Stimulated activated CD8-positive, alpha-beta memory T cell treated with anti-CD3 and anti-CD28 coated beads, Interleukin-4, amount 100 ng/mL, for 24 hours (primary cell): ENCODE measurements around the gene BOK.
"Not testable (repeated sequence)": the region's sequence is repeated elsewhere in the genome, so short reads cannot be mapped to it uniquely, and the experiment has no call there.

Experiments
- DNase-seq: peaks from one replicate; pipeline ENCODE4 v3.0.0-alpha.2; 2020; ENCODE audit warnings: low read depth

Gene BOK

DNA sequence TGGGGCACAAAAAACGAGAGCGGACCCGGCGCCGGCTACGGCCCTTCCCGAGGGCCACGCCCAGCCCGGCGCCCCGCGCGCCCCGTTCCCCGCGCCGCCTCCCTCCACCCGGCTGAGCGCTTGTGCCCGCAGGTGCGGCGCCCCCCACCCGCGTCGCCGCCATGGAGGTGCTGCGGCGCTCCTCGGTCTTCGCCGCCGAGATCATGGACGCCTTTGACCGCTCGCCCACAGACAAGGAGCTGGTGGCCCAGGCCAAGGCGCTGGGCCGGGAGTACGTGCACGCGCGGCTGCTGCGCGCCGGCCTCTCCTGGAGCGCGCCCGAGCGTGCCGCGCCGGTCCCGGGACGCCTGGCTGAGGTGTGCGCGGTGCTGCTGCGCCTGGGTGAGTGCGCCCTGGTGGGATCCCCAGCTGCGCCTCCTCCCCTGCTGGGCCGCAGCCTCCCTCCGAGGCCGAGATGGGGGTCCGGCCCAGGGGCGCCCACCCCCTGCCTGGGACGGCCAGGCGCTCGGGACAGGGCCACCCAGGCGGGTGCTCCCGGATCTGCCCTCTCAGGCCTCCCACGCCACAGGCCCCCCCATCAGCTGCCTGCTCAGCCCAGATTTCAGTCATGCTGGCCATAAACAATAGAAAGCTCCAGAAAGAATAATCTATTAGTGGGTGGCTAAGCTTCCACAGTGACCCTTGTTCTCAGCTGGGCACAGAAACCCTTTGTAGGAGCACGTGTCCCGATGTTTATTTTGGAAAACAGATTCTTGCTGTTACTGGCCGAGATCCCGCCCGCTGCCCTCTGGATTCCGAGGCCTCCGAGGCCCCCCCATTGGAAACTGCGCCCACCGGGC lies 997 bp downstream of the BOK start:
- no peak for DNase-seq

DNA sequence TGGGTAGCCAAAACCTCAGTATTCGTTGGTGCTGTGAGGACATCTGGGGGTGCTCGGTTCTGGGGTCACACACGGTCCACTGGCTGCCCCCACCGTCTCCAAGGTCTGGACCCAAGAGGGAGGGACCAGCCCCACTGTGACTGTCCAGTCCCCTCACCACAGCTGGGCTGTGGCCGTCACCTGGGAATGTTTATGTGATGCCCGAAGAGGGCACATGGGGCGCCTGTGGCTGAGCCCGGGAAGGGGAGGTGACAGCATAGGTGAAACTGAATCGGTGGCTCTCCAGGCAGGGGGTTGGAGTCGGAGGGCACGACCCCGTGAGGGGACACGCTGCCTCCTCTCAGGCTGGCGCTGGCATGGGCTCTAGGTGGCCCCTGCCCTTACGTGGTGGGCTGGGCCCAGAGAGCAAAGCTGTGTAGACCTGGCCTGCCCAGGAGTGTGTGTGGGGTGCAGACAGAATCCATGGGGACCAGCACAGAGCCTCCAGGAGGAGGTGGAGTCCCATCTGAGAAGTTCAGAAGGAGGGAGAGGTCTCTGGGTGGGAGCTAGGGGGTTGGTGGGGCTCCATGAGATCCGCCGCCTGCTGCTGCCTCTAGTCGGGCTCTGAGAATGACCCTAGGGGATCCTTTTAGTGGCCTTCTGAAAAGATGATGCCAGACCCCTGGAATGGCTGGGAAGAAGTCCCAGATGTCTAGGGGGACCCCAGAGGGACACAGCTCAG lies 1.8 kb downstream of the BOK start:
- DNase-seq, result no peak

DNA sequence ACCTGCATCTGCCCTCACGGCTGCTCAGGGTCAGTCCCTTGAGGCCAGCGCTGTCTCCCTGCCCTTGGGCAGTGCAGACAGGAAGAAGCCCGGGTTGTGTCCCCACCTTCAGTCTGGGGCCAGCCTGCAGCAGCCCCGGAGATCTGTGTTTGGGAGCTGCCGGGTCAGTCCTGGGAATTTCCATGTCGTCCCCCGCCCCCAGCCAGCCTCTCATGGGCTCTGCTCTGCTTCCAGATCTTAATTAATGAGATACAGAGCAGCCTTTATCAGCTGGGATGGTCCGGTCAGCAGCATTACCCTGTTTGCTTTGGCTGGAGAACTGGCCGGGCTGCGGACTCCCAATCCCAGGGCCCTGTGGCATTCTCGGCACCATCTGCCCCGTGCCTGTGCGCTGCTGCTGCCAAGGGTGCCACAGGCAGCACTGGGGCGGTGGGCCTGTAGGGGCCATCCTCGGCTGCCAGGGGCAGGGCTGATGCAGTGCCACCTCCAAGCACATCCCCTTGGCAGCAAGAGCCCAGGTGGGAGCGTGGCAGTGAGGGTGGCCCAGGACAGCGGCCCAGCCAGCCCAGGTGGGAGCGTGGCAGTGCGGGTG lies 2.4 kb downstream of the BOK start:
- DNase-seq, result no peak

DNA sequence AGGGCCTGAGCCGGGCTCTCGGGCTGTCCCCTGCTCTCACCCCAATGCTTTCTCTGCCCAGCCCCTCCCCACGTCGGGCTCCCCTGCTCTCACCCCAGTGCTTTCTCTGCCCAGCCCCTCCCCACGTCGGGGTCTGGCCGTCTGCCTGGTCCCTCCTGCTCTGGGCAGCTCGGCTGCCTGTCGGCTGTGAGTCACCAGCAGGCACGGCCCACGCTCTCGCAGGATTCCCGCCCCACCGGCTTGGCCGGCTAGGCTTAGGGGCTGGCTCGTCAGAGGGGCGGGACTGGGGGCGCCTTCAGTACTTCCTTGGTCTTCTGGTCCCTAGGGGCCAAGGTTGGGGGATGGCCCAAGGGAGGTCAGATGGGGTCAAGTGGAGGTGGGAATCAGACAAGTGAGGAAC lies 3.3 kb downstream of the BOK start:
- no peak for DNase-seq

DNA sequence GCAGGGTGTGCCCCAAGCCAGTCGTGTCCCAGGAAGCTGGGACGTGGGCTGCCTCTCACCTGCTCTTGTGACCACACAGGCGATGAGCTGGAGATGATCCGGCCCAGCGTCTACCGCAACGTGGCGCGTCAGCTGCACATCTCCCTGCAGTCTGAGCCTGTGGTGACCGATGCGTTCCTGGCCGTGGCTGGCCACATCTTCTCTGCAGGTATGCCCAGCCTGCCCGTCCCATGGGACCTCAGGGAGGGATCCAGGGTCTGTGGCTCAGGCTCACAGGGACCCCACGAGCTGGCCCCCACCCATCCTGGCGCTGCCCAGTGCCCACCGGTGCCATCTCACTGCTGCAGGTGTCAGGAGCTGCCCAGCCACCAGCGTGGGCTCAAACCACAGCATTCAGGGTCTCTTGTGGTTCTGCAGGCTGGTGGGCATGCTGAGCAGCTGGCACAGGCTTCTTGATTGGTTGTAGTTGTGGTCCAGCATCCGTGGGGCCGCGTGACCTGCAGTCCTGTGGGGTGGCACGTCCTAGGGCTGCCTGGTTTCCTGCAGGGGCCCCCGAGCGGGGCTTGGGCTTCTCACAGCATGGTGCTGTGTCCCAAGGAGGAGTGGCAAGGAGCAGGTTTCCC lies 3.8 kb downstream of the BOK start:
- DNase-seq, result no peak

DNA sequence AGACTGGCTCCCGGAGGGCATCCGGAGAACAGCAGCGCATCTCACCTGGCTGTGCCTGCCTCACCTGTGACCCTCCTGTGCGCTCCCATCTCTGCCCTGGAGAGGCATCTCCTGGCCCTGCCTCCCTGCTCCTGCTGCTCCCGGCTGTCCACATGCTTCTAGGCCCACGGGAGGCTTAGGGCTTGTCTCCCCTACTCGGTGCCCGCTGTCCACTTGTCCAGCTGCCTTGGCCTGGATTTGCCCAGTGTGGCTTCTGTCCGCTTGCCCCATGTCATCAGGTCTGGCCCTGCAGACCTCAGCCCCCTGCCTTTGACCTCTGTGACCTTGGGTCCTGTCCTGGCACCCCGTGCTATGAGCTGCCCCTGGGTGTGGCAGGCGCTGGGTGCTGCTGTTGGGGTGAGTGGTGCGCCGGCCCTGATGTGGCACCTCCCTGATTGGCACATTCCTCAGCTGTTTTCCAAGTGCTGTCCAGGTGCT lies 4.5 kb downstream of the BOK start:
- no peak for DNase-seq

DNA sequence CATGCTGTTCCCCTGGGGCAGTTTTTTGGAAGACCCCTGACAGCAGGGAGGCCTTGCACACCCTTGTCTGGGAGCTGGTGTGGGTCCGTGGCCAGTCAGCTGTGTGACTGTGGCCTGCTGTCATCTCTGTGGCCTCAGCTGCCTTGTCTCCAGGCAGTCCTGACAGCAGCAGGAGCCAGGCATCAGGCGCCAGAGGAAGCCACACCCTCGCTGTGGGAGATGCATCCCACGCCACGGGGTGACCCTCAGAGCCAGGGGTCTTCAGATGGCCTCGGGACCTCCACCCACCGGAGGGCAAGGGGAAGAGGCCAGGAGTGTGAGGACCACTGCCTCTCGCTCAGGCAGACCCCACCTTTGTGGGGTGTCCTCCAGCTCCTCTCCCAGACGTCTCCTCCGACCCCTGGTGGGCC lies 5.0 kb downstream of the BOK start:
- DNase-seq, result no peak

DNA sequence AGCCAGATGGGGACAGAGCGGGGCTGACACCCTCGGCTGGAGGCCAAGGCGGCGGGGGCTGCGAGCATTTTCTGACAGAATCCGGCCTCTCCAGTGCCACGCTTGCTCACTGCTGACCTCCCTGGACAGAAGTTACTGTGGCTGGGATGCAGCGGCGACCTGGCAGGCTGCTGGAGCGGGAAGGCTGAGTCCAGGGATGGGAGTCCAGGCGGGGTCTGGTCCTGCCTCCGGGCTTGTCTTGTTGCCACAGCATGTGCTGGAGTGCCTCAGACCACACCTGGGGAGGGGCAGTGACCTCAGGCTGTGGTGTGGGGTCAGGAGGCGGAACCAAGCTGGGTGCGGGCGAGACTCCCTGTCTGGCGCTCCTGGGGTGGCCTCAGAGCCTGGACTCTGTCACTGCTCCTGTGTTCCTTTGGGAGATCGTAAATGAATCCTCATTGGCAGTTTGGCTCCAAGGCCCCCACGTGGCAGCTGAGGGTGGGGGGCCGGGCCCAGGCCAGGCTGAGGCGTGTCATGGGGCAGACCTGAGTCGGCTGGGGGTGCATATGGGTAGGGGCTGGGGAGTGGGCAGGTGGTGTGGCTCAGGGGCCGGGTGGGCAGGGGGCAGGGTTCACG lies 5.5 kb downstream of the BOK start:
- no peak for DNase-seq

DNA sequence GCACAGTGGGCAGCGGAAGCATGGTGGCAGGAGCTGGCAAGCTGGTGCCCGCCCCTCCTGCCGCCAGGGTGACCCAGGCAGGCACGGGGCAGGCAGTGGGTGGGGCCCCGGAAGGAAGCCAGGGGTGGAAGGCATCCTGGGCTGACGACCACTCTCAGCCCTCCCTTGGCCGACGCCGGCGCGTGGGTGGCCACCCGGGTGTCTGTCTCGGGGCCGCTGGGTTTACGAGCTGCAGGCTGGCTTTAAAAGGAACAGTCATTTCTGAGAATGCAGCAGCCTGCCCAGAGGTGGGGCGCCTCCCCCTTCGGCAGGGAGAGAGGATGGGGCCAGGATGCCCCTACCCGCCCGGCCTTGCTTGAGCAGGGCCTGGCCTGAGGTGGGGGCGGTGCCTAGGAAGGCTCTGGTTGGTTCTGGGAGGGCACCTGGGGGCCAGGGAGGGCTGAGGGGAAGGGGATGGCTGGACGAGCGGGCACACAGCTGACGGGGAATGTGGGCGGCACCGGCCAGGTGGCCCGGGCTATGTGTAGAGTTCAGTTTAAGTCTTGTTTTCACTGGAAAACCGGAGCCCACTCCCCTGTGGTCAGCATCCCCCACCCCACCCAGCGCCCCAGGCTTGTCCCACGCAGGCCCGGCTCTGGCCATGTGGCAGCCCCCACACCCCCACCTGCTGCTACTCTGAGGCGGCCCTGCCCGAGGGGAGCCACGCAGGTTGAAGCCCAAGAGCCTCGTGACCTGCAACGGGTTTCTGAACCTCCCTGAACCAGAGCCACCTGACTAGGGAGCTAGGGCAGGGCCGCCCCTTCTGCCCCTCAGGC lies 6.3 kb downstream of the BOK start:
- DNase-seq, result no peak

DNA sequence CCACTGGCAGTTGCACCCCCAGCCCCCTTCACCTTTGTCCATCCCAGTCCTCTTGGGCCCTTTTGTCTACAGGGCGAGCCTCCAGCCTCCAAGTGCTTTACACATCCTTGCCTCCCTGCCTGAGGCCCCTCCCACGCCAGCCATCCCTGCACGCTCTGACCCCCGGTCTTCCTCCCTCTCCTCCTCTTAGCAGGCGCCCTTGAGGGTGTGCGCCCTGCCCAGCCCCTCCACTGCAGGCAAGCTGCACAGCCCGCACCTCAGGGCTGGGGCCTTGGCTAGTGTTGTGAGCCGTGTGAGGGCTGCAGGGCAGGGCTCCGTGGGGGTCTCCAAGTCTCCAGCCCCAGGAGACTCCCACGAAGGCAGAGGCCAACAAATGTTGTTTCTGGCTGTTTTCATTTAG lies 6.9 kb downstream of the BOK start:
- no peak for DNase-seq

DNA sequence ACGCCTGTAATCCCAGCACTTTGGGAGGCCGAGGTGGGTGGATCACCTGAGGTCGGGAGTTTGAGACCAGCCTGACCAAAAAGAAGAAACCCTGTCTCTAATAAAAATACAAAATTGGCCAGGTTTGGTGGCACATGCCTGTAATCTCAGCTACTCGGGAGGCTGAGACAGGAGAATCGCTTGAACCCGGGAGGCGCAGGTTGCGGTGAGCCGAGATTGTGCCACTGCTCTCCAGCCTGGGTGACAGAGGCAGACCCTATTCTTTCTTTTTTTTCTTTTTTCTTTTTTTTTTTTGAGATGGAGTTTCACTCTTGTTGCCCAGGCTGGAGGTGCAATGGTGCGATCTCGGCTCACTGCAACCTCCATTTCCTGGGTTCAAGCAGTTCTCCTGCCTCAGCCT lies 7.5 kb downstream of the BOK start:
- not testable (repeated sequence) for DNase-seq

DNA sequence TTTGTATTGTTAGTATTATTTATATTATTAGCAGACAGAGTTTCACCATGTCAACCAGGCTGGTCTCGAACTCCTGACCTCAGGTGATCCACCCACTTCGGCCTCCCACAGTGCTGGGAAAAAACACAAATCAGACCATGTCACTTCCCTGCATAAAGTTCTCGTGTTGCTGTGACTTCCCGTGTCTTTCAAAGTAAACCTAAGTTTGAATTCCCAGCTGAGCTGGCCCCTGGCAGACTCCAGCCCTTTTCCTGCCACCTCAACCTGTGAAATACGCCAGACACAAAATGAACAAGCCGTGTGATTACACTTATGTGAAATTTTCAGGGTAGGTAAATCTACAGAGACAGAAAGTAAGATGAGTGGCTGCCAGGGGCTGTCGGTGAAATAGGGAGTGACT lies 7.9 kb downstream of the BOK start:
- no peak for DNase-seq

DNA sequence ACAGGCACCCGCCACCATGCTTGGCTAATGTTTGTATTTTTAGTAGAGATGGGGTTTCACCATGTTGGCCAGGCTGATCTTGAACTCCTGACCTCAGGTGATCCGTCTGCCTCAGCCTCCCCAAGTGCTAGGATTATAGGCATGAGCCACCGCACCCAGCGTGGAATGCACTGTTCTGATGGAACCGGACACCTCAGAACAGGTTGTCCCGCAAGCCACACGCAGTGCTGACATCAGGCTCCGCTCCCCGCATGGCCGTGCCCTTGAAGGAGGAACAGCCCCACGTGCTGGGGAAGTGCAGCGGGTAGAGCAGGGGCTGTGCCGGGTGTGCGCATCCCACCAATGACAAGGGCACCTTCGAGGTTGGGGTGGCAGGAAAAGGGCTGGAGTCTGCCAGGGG lies 8.7 kb downstream of the BOK start:
- DNase-seq, result not testable (repeated sequence)

DNA sequence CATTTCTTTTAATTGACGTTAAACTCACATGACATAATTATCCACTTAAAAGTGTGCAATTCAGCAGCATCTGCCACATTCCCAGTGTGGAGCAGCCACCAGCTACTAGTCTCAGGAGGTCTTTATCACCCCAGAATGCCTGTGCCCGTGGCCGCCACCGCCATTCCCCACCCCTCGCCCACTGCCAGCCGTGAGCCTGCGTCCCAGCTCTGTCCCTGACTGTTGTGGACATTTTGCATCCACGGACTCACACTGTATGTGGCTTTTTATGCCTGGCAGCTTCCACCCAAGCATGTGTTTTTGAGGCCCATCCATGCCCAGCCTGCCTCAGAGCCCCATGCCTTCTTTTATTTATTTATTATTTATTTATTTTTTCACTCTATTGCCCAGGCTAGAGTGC lies 9.2 kb downstream of the BOK start:
- no peak for DNase-seq

DNA sequence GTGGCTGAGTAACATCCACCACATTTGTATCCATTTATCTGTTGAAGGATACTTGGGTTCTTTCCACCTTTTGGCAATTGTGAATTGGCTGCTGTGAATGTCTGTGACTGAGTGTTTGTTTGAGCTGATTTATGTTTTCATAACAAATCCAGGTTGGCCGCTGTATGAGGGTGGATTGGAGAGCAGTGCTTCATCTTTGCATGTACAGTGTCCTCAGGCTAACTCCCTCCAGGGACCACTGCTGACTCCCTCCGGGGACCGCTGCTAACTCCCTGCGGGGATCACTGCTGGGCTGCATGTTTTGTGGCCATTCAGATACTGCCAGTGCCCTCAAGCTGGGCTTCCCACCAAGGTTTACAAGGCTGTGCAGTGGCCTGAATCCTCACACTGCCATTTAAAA lies 10.2 kb downstream of the BOK start:
- no peak for DNase-seq

DNA sequence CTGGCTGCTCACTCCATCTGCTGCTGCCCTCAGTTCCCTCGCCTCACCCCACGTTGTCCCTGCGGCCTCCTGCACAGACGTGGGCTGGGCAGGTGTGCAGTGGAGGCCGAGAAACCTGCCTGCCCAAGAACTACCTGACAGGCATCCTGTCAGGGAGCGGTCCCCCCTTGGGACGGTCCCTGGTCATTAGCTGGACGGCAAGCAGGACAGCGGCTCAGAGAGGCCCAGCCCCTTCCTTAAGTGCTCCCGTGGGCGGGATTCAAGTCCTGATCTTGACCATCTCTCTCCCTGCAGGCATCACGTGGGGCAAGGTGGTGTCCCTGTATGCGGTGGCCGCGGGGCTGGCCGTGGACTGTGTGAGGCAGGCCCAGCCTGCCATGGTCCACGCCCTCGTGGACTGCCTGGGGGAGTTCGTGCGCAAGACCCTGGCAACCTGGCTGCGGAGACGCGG lies 11.3 kb downstream of the BOK start:
- DNase-seq, result no peak

DNA sequence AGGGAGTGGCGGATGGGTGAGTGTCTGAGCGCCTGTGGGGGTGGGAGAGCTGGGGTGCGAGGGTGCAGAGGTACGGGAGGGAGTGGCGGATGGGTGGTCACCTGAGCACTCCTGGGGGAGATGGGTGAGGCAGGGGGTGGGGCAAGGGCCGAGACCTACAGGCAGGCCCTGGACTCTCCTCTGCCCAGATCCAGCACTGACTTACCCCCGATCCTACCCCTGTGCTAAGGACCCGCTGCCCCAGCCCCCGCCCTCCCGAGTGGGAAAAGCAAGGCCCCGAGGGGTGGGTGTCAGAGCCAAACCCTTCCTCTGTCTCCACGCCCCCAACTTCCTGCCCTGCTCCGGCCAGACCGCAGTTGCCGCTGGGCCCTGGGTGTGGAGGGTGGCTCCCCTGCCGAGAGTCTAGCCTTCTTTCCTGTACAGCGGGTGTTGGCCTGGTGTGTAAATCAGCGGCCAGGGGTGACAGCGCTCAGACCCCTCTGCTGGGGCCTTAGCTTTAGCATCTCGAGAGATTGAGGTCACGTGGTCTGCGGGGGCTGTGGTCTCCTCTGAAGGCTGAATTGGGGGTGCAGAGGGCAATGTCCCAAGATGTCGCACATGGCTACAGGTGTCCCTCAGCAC lies 12.5 kb downstream of the BOK start:
- no peak for DNase-seq

DNA sequence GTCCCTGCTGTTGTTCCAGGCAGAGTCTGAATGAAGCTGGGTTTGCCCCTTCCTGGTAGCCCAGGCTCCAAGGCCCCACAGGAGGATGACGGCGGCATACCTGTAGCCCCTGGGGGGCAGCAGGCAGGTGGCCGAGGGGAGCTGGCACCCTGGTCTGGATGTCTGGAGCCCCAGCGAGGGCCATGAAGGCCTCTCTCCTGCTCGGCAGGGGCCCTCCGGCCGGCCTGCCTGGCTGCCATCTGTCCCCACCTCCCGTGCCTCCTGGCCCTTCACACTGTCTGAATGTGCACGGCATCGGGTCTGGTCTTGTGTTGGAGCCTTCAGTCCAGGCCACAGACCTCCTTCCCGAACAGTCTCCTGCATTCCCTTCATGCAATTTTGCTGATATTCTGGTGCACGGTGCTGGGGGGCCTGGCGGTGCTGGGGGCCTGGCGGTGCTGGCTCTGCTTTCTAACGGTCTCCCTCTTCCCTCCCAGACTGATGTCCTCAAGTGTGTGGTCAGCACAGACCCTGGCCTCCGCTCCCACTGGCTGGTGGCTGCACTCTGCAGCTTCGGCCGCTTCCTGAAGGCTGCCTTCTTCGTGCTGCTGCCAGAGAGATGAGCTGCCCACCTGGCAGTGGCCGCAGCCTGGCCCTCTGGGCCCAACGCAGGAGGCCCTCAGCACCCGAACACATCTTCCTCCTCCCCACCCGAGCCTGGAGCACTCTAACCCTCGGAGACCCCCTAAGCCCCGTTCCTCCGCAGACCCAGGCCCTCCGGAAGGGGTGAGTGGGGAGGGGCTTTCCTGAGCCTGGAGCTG lies 13.5 kb downstream of the BOK start:
- DNase-seq, result no peak

DNA sequence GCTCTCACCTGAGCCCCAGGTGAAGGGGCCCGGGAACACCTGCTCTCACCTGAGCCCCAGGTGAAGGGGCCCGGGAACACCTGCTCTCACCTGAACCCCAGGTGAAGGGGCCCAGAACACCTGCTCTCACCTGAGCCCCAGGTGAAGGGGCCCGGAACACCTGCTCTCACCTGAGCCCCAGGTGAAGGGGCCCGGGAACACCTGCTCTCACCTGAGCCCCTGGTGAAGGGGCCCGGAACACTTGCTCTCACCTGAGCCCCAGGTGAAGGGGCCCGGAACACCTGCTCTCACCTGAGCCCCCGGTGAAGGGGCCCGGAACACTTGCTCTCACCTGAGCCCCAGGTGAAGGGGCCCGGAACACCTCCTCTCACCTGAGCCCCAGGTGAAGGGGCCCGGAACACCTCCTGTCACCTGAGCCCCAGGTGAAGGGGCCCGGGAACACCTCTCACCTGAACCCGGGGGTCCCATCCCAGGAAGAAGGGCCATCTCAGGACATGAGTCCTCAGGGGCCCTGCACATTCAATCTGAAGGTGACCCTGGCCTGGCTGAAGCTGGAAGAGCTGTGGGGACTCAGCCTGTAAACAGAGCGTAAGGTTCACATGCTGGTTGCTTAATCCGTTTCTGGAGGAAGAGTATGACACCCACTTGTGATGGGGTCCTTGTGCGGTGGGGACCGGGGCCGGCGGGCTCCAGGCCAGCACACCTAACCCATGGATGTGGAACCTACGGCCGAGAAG lies 14.5 kb downstream of the BOK start:
- not testable (repeated sequence) for DNase-seq
